Kidney (tissue), 14 donors: ENCODE measurements around the gene HM13. TPM values are rescaled to one million over a fixed set of nuclear protein-coding genes. Genes with fewer than 3 reads are reported as not detected.

Experiments
- DNase-seq, 5 donors: peaks; one replicate each; pipeline ENCODE4 v3.0.0-alpha.2; 2013 to 2020
- FAIRE-seq: peaks from 2 replicates; lab custom pipeline; 2012; peaks lifted over from hg19 to GRCh38; lab: Jason Lieb, UNC
- H3K27ac ChIP-seq, 2 donors: one replicate each; pipeline ENCODE4 v1.7.0; 2013; ENCODE audit warnings: low read depth in 2 of 2, low read length in 2 of 2, inconsistent platforms in 1 of 2
- H3K27me3 ChIP-seq: one replicate; pipeline ENCODE4 v1.7.1; 2013; ENCODE audit warnings: low read length, inconsistent platforms; ENCODE audit not compliant: control insufficient read depth, insufficient read depth
- H3K36me3 ChIP-seq, 3 donors: one replicate each; pipeline versions ENCODE4 v1.7.0 to v1.7.1; 2013; ENCODE audit warnings: low read length in 3 of 3, control low read depth in 1 of 3, inconsistent platforms in 1 of 3; ENCODE audit not compliant: insufficient read depth in 3 of 3, control insufficient read depth in 2 of 3
- H3K4me1 ChIP-seq, 3 donors: one replicate each; pipeline versions ENCODE4 v1.7.0 to v1.7.1; 2013; ENCODE audit warnings: low read length in 3 of 3, inconsistent platforms in 1 of 3, low read depth in 1 of 3; ENCODE audit not compliant: control insufficient read depth in 2 of 3, insufficient read depth in 2 of 3
- H3K4me3 ChIP-seq, 3 donors: one replicate each; pipeline versions ENCODE4 v1.7.0 to v1.8.1; 2013; ENCODE audit warnings: low read length in 3 of 3, control low read depth in 1 of 3, inconsistent platforms in 1 of 3
- H3K9ac ChIP-seq, 3 donors: one replicate each; pipeline versions ENCODE4 v1.7.0 to v1.7.1; 2013; ENCODE audit warnings: low read length in 3 of 3, control low read depth in 1 of 3, inconsistent platforms in 1 of 3
- H3K9me3 ChIP-seq, 3 donors: one replicate each; pipeline versions ENCODE4 v1.7.0 to v1.7.1; 2013; ENCODE audit warnings: low read length in 3 of 3, control low read depth in 1 of 3, inconsistent platforms in 1 of 3; ENCODE audit not compliant: control insufficient read depth in 2 of 3, insufficient read depth in 1 of 3
- CTCF ChIP-seq: IDR thresholded peaks from 3 replicates; pipeline ENCODE4 v1.5.1; 2012; ENCODE audit warnings: mild to moderate bottlenecking, moderate library complexity, borderline replicate concordance; ENCODE audit not compliant: insufficient read depth; ENCODE audit errors: extremely low read depth
- intact Hi-C: fragments of 100-400 bp; cut with DNase I; formaldehyde crosslinking; loops from one replicate; pipeline ENCODE4 v1.11.1; 2022
- polyA plus RNA-seq: library from polyadenylated mRNA; stranded (reverse); fragments of 350-450 nt; fragmentation: Illumina TruSeq; extraction: RNeasy Lipid Tissue Mini Kit (QIAGEN cat#74804); gene quantifications from one replicate; pipeline ENCODE4 v1.2.3, GENCODE V29; 2014; ENCODE audit warnings: low read depth, low replicate concordance; ENCODE audit not compliant: insufficient read depth
- total RNA-seq: library from RNA; stranded (reverse); fragmentation: NEBNext Ultra II Directional; extraction: Animal tissue kit (Norgen Biotek cat#: 25700); gene quantifications from one replicate; pipeline ENCODE4 v1.2.1, GENCODE V29; 2021
- donor health status: control.
- donor health status: control.
- donor health status: control.
- donor health status: control.
- donor health status: control.
- donor health status: DM: yes; HTN: yes; CAD: no.
- donor health status: Normal renal cell carcinoma (clear cell type).

Gene HM13
- total and polyA plus RNA-seq, 2 donors from 2014 or later = 154 to 174 TPM

- Histone ChIP-seq H3K36me3 (peaks cover 0 to 3% (median 0%) of the 10 kb centered on the region in 3 donors), H3K27ac (no peak overlapping the region), H3K9me3 (no peaks in the 10 kb centered on the region), H3K9ac (peak overlapping the region; percentile 75 to 92 (median 89)), H3K27me3 (no peaks in the 10 kb centered on the region), H3K4me1 (peaks cover 3 to 24% (median 6%) of the 10 kb centered on the region in 3 donors), H3K4me3 (peak overlapping the region; percentile 89 to 99 (median 95))
- no peak for TF ChIP-seq CTCF
- peak in 1 of 5 donors; percentile 7 for DNase-seq
- FAIRE-seq = no peak
- intact Hi-C loops = no loop called here
These were observed 981 bp downstream of the HM13 start for GRCh38 chr20:31515072-31515774.

- H3K36me3 ChIP-seq = peaks cover 0 to 3% (median 0%) of the 10 kb centered on the region in 3 donors
- peak overlapping the region in 2 of 3 donors; percentile 89 to 92 for H3K9ac ChIP-seq
- FAIRE-seq (no peak), DNase-seq (peak in 1 of 5 donors; percentile 9)
- TF ChIP-seq CTCF = no peak
- no peaks in the 10 kb centered on the region for H3K9me3 ChIP-seq
- no peak overlapping the region for H3K27ac ChIP-seq
- intact Hi-C loops = no loop called here
- no peaks in the 10 kb centered on the region for H3K27me3 ChIP-seq
- H3K4me1 ChIP-seq = peaks cover 3 to 24% (median 6%) of the 10 kb centered on the region in 3 donors
- H3K4me3 ChIP-seq = peak overlapping the region; percentile 89 to 99 (median 95)
These were observed 1.5 kb downstream of the HM13 start for GRCh38 chr20:31515775-31516107.

GRCh38 chr20:31516166-31516565, 1.9 kb downstream of the HM13 start:
- FAIRE-seq = no peak
- peaks cover 3 to 24% (median 6%) of the 10 kb centered on the region in 3 donors for H3K4me1 ChIP-seq
- no peaks in the 10 kb centered on the region for H3K27me3 ChIP-seq
- H3K9ac ChIP-seq = peak overlapping the region in 1 of 3 donors; percentile 92
- DNase-seq = peak in 1 of 5 donors; percentile 7
- H3K9me3 ChIP-seq = no peaks in the 10 kb centered on the region
- H3K36me3 ChIP-seq = peaks cover 0 to 3% (median 0%) of the 10 kb centered on the region in 3 donors
- no peak overlapping the region for H3K4me3 ChIP-seq
- H3K27ac ChIP-seq = no peak overlapping the region
- TF ChIP-seq CTCF = no peak
- intact Hi-C loops = no loop called here
